GM12878 (cell line): ENCODE results near the gene POLA2. TPM values are rescaled to one million over a fixed set of nuclear protein-coding genes. Genes with fewer than 3 reads are reported as not detected.

ENCODE experiments used
- ATF7 ChIP-seq: fragments of 450-650 bp; IDR thresholded peaks from 2 replicates; pipeline ENCODE4 v1.6.1; 2016; ENCODE audit warnings: low read depth, mild to moderate bottlenecking
- ESRRA ChIP-seq: IDR thresholded peaks from 2 replicates; pipeline ENCODE4 v1.6.1; 2012; ENCODE audit warnings: mild to moderate bottlenecking, low read length, improper control_type of control experiment
- IKZF2 ChIP-seq, 2 experiments: fragments of 450-650 bp; IDR thresholded peaks; 2 replicates each; pipeline ENCODE4 v1.6.1; 2017; ENCODE audit warnings: mild to moderate bottlenecking in 2 of 2, moderate library complexity in 2 of 2
- NR2C2 ChIP-seq: IDR thresholded peaks from 2 replicates; pipeline ENCODE4 v1.6.1; 2011; ENCODE audit warnings: borderline replicate concordance, low read depth; ENCODE audit not compliant: control insufficient read depth, insufficient read length
- PAX8 ChIP-seq: fragments of 450-650 bp; IDR thresholded peaks from 2 replicates; pipeline ENCODE4 v1.6.1; 2017; ENCODE audit warnings: mild to moderate bottlenecking, moderate library complexity
- RB1 ChIP-seq: fragments of 450-650 bp; formaldehyde crosslinking; IDR thresholded peaks from 2 replicates; pipeline ENCODE4 v1.6.1; 2017; ENCODE audit warnings: mild to moderate bottlenecking, borderline replicate concordance
- SPI1 ChIP-seq: IDR thresholded peaks from 2 replicates; pipeline ENCODE4 v1.6.1; 2011; ENCODE audit warnings: low read depth, mild to moderate bottlenecking, low read length, moderate library complexity, borderline replicate concordance; ENCODE audit not compliant: insufficient read depth
- TCF7 ChIP-seq: IDR thresholded peaks from 2 replicates; pipeline ENCODE4 v1.6.1; 2014; ENCODE audit warnings: antibody characterized with exemption, borderline replicate concordance
- ZNF207 ChIP-seq: fragments of 450-650 bp; IDR thresholded peaks from 2 replicates; pipeline ENCODE4 v1.6.1; 2014; ENCODE audit warnings: antibody characterized with exemption, mild to moderate bottlenecking, borderline replicate concordance
- ZNF622 ChIP-seq: fragments of 450-650 bp; IDR thresholded peaks from 2 replicates; pipeline ENCODE4 v1.6.1; 2017; ENCODE audit warnings: mild to moderate bottlenecking, inconsistent platforms
- polyA plus RNA-seq, 11 experiments: library from polyadenylated mRNA; depleted of rRNA in 4 of 11; unstranded in 6 of 11; stranded (reverse) in 5 of 11; fragments of >200 nt; fragmentation: Nextera tagmentation in 4 of 11; fragmentation: Illumina TruSeq in 1 of 11; extraction: Ambion mirVana in 4 of 11; extraction: Trizol in 1 of 11; gene quantifications; 1 replicate in 1 of 11; 2 replicates in 10 of 11; pipeline versions ENCODE4 v1.2.1 to v1.2.3, GENCODE V29; 2011 to 2016; ENCODE audit warnings: inconsistent platforms in 2 of 11, missing spikeins in 2 of 11, low read depth in 1 of 11
- total RNA-seq, 4 experiments: library from RNA; depleted of rRNA in 3 of 4; stranded (reverse); fragments of >200 nt in 3 of 4; fragmentation: Illumina TruSeq in 1 of 4; extraction: Trizol in 1 of 4; gene quantifications; 2 replicates each; pipeline versions ENCODE4 v1.2.1 to v1.2.3, GENCODE V29; 2013 to 2021
- TF ChIP-seq, protein P1 (sequence below): IDR thresholded peaks from 2 replicates; pipeline ENCODE4 v1.6.1; 2011; ENCODE audit warnings: low read depth, low read length, improper control_type of control experiment, borderline replicate concordance
- TF ChIP-seq, protein P2 (sequence below): fragments of 450-650 bp; IDR thresholded peaks from 2 replicates; pipeline ENCODE4 v1.6.1; 2014; ENCODE audit warnings: mild to moderate bottlenecking
- TF ChIP-seq, protein P3 (sequence below): fragments of 450-650 bp; IDR thresholded peaks from 2 replicates; pipeline ENCODE4 v1.6.1; 2018; ENCODE audit warnings: mild to moderate bottlenecking, low read depth, moderate library complexity; ENCODE audit not compliant: partially characterized antibody
- TF ChIP-seq, protein P4 (sequence below): IDR thresholded peaks from 2 replicates; pipeline ENCODE4 v1.6.1; 2012; ENCODE audit warnings: improper control_type of control experiment, low read depth, low read length; ENCODE audit not compliant: insufficient replicate concordance
- TF ChIP-seq, protein P5 (sequence below): fragments of 150-350 bp; IDR thresholded peaks from 2 replicates; pipeline ENCODE4 v1.6.1; 2016; ENCODE audit warnings: low read depth, low read length

Gene POLA2
- total and polyA plus RNA-seq, 10 of the 15 experiments (the other 5 are each of a cell fraction or from before 2014, with no cell fraction given), result 4.2 to 121 (median 56.2) TPM

DNA sequence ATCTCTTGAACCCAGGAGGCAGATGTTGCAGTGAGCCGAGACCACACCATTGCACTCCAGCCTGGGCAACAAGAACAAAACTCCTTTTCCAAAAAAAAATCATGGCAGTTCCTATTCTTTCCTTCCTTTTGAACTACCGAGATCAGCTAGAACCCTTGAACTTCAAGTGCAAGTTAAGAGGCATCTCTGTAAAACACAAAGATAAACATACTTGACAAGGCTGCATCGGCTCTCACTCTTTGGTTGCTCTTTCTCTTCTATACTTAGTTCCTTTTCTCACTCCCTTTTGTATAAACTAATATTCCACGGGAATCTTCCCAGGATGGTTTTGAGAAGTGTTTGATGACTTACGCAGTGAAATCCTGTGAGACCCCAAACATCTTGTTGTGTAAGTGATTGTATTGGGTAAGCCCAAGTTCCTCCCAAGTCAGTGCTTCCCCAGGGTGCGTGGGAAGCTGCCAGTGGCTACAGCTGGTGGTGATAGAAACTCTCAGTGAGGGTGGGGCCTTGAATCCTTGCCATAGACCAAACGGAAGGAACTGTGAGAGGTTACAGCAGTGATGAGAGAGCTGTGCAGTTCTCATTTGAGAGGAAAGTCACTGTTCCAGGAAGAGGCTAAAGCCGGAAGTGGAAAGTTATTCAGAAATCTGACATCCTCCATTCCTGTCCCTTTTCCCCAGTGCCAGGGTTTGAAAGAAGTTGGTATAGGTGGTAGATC, 28.8 kb downstream of the POLA2 start (continued):
- TF ChIP-seq IKZF2 (IDR thresholded peaks at IDR 0.05) (peak in 1 of 2 experiments; percentile 33; a peak in 1 of 4 replicates), NR2C2 (no peak), RB1 (no peak), SPI1 (peak; percentile 5; the same call in 1 of the 2 replicates), ATF7 (peak; percentile 25; the same call in 1 of the 2 replicates), ZNF207 (no peak; the same call in 1 of the 2 replicates), TCF7 (no peak), ZNF622 (no peak), PAX8 (no peak), ESRRA (no peak)
- TF ChIP-seq, protein P1, sequence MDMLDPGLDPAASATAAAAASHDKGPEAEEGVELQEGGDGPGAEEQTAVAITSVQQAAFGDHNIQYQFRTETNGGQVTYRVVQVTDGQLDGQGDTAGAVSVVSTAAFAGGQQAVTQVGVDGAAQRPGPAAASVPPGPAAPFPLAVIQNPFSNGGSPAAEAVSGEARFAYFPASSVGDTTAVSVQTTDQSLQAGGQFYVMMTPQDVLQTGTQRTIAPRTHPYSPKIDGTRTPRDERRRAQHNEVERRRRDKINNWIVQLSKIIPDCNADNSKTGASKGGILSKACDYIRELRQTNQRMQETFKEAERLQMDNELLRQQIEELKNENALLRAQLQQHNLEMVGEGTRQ, result no peak
- TF ChIP-seq, protein P2, sequence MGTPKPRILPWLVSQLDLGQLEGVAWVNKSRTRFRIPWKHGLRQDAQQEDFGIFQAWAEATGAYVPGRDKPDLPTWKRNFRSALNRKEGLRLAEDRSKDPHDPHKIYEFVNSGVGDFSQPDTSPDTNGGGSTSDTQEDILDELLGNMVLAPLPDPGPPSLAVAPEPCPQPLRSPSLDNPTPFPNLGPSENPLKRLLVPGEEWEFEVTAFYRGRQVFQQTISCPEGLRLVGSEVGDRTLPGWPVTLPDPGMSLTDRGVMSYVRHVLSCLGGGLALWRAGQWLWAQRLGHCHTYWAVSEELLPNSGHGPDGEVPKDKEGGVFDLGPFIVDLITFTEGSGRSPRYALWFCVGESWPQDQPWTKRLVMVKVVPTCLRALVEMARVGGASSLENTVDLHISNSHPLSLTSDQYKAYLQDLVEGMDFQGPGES, result no peak
- TF ChIP-seq, protein P3, sequence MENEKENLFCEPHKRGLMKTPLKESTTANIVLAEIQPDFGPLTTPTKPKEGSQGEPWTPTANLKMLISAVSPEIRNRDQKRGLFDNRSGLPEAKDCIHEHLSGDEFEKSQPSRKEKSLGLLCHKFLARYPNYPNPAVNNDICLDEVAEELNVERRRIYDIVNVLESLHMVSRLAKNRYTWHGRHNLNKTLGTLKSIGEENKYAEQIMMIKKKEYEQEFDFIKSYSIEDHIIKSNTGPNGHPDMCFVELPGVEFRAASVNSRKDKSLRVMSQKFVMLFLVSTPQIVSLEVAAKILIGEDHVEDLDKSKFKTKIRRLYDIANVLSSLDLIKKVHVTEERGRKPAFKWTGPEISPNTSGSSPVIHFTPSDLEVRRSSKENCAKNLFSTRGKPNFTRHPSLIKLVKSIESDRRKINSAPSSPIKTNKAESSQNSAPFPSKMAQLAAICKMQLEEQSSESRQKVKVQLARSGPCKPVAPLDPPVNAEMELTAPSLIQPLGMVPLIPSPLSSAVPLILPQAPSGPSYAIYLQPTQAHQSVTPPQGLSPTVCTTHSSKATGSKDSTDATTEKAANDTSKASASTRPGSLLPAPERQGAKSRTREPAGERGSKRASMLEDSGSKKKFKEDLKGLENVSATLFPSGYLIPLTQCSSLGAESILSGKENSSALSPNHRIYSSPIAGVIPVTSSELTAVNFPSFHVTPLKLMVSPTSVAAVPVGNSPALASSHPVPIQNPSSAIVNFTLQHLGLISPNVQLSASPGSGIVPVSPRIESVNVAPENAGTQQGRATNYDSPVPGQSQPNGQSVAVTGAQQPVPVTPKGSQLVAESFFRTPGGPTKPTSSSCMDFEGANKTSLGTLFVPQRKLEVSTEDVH, result no peak
- TF ChIP-seq, protein P4, sequence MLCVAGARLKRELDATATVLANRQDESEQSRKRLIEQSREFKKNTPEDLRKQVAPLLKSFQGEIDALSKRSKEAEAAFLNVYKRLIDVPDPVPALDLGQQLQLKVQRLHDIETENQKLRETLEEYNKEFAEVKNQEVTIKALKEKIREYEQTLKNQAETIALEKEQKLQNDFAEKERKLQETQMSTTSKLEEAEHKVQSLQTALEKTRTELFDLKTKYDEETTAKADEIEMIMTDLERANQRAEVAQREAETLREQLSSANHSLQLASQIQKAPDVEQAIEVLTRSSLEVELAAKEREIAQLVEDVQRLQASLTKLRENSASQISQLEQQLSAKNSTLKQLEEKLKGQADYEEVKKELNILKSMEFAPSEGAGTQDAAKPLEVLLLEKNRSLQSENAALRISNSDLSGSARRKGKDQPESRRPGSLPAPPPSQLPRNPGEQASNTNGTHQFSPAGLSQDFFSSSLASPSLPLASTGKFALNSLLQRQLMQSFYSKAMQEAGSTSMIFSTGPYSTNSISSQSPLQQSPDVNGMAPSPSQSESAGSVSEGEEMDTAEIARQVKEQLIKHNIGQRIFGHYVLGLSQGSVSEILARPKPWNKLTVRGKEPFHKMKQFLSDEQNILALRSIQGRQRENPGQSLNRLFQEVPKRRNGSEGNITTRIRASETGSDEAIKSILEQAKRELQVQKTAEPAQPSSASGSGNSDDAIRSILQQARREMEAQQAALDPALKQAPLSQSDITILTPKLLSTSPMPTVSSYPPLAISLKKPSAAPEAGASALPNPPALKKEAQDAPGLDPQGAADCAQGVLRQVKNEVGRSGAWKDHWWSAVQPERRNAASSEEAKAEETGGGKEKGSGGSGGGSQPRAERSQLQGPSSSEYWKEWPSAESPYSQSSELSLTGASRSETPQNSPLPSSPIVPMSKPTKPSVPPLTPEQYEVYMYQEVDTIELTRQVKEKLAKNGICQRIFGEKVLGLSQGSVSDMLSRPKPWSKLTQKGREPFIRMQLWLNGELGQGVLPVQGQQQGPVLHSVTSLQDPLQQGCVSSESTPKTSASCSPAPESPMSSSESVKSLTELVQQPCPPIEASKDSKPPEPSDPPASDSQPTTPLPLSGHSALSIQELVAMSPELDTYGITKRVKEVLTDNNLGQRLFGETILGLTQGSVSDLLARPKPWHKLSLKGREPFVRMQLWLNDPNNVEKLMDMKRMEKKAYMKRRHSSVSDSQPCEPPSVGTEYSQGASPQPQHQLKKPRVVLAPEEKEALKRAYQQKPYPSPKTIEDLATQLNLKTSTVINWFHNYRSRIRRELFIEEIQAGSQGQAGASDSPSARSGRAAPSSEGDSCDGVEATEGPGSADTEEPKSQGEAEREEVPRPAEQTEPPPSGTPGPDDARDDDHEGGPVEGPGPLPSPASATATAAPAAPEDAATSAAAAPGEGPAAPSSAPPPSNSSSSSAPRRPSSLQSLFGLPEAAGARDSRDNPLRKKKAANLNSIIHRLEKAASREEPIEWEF, result peak; percentile 77
- TF ChIP-seq, protein P5, sequence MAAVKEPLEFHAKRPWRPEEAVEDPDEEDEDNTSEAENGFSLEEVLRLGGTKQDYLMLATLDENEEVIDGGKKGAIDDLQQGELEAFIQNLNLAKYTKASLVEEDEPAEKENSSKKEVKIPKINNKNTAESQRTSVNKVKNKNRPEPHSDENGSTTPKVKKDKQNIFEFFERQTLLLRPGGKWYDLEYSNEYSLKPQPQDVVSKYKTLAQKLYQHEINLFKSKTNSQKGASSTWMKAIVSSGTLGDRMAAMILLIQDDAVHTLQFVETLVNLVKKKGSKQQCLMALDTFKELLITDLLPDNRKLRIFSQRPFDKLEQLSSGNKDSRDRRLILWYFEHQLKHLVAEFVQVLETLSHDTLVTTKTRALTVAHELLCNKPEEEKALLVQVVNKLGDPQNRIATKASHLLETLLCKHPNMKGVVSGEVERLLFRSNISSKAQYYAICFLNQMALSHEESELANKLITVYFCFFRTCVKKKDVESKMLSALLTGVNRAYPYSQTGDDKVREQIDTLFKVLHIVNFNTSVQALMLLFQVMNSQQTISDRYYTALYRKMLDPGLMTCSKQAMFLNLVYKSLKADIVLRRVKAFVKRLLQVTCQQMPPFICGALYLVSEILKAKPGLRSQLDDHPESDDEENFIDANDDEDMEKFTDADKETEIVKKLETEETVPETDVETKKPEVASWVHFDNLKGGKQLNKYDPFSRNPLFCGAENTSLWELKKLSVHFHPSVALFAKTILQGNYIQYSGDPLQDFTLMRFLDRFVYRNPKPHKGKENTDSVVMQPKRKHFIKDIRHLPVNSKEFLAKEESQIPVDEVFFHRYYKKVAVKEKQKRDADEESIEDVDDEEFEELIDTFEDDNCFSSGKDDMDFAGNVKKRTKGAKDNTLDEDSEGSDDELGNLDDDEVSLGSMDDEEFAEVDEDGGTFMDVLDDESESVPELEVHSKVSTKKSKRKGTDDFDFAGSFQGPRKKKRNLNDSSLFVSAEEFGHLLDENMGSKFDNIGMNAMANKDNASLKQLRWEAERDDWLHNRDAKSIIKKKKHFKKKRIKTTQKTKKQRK, result no peak
